HG02759 (cell line): ENCODE measurements around the gene FGGY.
"Not testable (repeated sequence)": the region's sequence is repeated elsewhere in the genome, so short reads cannot be mapped to it uniquely, and the experiment has no call there.

Experiments
- ATAC-seq: cut with Tn5 transposase; IDR thresholded peaks from one replicate; pipeline ENCODE4 v1.9.1; 2021; ENCODE audit warnings: mild to moderate bottlenecking, moderate library complexity; ENCODE audit not compliant: unreplicated experiment

Gene FGGY

DNA sequence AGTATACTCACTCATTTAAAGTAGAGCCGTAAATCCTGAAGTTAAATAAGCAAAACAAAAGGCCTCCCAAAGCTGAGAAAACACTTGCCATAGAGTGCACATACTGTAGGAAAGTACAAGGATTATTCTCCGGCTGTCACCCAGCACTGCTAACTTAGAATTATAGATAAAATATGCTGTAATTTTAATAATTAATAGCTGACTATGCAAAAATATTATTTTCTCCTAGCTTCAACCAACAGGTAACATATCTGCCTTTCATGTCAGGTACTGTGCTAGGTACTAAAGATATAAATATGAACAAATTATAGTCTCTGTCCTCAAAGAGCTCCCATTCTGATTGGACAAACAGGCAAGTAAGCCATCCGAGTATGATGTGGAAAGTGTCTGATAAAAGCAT, 233.2 kb downstream of the FGGY start:
- no peak for ATAC-seq

DNA sequence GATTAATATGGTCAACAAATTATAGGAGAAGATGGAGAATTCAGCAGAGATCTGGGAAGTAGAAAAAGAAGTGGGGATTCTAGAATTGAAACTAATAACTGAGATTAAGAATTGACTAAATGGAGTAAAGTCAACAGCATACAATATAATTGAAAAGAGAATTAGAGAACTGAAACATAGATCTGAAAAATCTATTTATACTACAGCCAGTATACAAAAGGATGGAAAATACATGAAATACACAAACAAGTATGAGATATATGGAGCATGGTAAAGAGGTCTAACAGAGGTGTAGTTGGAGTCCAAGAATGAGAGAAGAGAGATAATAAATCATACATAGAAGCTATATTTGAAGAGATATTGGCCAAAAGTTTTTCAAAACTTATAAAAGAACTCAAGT, 235.2 kb downstream of the FGGY start:
- no peak for ATAC-seq

DNA sequence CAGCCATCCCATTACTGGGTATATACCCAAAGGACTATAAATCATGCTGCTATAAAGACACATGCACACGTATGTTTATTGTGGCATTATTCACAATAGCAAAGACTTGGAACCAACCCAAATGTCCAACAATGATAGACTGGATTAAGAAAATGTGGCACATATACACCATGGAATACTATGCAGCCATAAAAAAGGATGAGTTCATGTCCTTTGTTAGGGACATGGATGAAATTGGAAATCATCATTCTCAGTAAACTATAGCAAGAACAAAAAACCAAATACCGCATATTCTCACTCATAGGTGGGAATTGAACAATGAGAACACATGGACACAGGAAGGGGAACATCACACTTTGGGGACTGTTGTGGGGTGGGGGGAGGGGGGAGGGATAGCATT, 241.6 kb downstream of the FGGY start:
- not testable (repeated sequence) for ATAC-seq

DNA sequence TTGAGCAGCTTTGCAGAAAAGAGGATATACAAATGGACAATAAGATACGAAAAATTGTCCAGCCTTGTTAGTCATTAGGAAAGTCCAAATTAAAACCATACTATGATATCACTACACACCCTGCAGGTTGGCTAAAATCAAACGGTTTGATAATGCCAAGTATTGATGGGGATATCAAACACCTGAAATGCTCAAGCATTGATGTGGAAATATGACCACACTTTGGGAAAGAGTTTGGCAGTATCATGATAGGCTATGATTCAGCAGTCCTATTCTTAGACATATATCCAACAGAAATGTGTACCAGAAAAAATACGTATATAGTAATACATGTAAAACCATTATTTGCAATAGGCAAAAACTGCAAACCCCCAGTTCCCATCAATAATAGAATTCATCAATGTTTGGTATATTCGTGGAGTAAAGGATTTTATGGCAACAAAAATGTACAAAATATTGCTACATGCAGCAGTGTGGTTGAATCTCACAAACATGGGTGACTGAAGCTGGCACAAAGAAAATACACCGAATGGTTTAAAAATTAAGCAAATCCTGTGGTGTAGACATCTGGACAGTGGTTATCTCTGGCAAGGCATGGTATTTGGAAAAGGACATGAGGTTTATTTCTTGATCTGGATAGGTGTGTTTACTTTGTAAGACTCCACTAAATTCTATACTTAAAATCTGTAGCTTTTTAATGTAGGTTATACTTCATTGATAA, 243.2 kb downstream of the FGGY start:
- ATAC-seq: no peak

DNA sequence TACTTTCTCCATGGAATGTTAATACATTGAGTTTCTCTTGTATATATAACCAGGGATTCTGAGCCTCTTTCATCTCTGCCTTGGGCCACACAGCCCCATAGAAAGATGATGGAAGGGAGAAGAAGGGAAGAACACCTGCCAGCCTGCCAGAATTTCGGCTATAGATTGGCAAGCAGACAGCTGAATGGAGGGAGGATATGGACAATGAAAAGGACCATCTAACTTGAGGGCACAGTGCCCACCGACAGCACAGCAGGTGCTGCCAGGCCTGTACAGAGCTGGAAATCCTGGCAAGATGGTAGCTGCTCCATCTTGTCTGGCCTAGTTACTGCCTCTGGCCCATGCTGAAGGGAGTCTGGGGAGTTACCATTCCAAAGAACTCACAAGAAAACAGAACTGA, 244.3 kb downstream of the FGGY start:
- no peak for ATAC-seq

DNA sequence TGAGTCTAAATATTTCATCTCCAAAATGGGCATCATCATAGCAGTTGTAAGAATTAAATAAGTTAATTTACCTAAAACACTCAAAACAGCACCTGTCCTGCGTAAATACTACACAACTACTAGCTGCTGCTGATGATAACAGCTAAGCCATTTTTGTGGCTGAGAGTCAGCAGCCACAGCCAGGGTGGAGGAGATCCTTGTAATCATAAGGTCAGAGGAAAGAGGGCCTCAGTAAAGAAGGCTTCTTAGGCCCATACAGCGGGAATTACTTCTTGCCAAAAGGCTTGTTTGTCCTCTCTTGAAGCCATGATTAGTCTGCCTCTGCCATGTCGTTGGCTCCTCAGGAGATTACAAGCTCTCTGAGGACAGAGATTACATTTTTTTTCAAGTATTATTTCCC, 245.0 kb downstream of the FGGY start:
- no peak for ATAC-seq

DNA sequence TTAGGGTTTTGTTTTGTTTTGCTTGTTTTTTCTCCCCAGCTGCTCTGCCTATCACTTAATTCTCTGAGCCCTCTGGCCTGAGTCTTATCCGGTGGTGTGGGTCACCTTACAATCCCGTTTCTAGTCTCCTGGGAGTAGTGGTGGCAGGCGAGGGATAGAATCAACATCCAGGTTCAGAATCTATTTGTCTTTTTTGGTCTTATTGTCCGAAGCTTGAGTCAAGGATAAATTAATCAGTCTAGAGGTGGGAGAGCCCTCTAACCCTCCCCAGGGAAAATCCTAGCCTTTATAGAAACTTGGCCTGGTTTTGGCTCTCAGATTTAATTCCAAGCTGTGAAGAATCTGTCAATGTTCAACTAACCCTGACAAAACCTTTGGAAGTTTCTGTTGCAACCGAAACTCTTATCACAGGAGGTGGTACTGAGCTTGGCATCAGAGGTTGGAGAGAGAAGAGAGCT, 246.3 kb downstream of the FGGY start:
- no peak for ATAC-seq

DNA sequence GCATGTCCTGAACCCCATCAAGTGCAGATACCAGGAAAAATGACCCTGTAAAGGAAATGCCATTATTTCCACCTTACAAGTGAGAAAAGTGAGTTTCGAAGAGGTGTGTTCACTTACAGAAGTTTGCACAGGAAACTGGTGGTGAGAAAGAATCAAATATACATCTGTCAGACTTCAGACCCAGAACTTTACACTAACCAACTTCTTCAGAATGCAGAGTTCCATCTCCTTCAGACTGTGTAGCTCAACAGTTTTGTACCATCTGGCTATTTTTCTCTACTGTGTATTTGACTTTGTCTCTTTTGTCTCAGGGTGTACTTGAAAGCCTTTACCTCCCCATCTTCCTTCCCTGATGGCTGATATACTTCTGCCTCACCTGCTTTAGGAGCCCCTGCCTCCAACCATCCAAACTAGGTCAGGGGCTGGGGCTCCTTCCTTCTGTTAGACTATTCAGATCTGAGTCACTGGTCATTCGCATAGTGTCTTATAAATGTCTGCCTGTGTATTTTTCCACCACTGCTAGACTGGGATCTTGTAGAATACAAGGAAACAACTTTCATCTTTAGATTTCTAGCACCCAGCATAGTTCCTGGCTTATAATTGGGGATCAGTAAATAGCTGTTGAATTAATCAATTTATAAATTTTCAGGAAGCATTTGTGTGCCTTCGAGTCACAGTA, 247.9 kb downstream of the FGGY start:
- no peak for ATAC-seq

DNA sequence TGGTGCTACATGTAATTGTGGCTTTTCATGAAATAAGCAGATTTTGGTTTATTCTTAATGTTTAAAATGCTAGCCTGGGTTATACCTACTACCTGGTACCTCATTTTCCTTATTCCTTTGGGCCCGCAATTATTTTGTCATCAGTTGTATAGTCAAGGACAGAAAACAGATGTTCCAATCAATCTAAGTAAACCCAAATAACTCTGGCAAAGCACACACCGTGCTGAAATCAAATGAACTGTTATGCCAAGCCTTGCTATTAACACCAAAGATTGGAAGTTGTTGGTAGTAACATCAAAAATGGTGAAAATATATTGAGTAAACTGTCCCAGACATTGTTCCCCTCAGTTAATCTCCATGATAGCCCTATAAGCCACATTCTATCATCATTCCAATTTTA, 248.9 kb downstream of the FGGY start:
- ATAC-seq: no peak

DNA sequence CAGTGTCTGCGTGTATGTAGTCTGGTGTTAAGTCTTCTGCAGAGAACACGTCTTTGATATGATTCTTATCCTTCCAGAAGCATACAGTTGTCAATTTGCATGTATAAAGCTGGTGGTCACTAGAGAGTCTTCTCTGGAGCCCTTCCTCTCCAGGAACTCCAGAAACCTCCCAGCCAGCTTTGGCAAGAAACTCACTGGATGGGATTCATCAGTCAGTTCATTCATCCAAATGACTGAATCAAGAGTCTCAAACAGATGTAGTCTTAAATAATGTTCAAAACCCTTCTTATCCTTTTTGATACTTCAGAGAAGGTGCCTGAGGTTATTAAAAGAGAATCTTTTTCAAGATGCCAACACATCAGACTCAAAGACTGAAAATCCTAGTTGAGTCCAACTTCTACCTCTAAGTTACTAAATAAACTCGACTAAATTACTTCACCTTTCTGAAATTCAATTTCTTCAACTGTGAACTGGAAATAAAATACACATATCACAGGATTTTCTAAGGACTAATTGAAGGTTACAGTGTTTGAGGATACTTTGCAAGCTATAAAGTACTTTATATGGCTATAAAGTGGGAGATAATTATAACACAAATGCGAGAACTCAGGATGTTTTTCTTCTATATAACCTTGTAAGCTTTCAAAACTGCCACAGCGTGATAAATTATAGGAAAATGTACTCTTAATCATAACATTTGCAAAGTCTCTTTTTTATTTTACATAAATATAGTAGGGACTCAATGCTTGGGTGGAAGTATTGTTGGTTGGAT, 252.4 kb downstream of the FGGY start:
- no peak for ATAC-seq

DNA sequence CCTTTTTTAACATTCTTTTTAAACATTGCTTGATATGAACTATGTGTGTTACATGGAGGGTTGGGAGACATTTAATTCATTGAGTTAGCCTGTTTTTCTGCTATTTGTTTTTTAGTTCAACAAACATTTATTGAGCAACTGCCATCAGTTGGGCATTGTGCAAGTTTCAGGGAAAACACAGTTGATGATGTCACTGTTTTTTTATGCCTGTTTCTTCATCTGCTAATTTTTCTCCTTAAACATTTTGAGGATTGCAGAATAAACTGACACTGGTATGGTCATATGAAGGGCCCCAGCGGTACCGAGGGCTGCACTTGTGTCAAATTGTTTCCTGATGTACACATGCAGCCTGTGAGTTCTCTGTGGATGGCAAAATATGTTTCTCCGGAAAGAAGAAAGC, 253.0 kb downstream of the FGGY start:
- no peak for ATAC-seq

DNA sequence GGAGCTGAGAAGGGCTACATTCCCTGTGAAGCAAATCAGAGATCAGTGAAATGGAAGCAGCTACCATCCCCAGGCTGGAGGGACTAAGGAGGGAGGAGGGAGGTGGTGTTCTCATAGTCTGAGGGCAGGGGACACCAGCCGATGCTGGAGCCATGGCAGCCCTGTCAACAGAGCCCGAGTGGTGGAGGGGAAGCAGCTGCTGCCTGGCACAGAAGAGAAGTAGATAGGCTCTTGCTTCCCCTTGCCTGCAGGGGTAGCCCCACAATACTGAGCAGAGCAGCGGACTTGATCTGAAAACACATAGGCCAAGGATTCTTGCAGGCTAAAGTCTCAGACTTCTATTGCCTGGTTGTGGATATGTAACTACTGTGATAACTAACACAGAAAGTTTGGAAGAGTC, 255.1 kb downstream of the FGGY start:
- ATAC-seq: no peak

DNA sequence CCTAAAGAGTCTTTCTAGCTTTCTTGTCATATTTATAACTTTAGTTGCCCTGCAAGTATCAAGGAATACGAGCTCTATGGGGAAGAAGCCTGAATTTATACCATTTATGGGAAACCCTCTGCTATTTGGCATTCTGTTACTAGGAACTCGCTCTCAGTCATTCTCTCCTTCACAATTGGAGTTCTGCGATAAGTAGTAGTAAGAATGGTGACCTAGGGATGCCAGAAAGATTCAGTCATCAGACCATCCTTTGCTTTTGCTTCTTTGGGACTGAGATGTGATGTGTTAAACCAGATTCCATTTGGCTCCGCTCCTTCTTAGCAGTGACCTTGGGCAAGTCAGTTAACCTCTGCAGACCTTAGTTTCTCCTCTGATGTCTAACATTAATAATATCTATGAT, 256.5 kb downstream of the FGGY start:
- ATAC-seq: no peak

DNA sequence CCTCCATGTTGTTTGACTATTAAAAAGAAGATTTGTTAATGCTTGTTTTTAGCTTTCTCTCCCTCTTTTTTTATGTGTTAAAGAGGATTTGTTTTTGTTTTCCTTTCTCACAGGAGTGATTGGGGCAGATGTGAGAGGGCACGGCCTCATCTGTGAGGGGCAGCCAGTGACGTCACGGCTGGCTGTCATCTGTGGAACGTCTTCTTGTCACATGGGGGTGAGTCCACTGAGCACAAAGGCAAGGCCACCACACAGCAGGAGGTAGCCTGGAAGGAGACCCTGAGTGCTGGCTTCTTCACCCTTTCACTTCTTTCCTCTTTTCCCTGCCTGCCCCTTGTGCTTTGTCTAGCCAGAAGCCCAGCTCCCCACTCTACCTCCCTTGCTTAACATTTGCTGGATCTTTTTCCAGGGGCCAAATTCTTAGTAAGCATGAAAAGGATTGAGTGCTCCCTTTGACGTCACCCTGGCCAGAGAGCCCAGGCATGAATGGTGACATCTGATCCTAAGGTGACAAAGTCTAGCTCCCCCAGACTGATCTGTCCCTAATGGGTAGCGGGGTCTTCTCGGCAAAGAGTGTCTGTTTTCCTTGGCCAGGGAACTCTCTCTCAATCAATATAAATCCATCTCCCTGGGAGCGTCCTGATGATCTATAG, 257.2 kb downstream of the FGGY start:
- ATAC-seq: no peak

DNA sequence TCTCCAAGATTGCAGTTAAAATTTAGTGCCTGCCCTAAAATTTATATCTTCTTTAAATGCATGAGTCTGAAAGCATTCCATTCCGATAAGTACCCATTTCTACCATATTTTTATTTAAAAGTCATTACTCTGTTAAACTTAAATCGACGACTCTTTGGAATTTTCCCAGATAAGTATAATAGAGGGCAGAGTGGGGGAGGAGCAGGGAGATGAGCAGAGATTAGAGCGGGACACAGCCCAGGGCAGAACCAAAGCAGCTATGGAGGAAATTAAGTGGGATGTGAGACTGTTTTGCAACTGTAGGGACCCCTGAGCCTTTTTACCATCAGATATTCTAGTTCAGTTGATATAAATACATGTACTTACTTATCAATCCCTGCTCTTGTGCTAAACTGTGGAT, 257.9 kb downstream of the FGGY start:
- no peak for ATAC-seq

DNA sequence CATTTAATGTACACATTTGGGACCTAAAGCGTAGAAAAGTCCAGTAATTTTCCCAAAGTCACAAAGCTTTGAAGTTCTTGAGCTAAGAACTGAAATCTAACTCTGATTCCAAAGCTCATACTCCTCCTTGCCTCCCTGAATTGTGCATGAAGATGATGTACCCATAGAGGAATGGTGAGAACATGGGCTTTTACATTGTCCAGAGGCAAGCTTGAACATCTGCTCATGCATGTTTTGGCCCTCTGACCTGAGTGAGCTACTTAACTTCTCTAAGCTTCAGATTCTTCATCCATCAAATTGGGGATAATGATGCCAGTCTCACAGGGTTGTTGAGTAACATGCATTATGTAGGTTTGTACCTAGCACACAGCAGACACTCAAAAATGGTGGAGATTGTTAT, 259.5 kb downstream of the FGGY start:
- no peak for ATAC-seq

DNA sequence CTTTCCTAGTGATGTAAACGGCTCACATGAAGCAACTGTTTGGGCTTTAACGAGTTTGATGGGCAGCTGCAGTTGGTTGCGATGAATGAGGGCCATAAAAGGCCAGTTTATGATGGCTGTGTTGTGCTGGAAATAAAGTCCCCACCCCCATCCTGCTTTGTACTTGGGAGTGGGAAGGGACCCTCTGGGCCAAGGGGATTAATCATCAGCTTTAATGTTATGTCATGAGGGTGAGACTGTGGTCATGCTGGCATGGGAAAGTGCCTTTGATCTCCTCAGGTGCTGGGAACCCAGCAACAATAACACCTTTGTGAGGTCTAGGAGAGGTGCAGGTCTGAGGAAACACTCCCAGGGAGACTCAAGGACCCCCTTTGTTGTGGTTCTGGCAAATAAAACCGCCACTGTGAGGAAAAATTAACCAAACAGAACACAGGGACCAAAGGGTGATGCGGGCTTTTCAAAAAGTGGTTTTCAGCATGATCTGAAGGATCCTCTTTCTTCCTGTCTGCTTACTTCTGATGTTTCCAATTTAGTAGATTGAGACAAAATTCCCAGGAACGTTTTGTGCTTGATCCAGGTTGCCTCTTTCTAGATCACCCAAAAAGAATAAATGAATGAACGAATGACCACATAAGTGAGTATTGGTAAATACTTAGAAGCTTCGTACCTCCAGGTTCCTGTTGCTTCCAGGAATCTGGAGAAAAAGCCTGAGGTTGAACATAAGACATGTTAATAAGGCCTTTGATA, 260.1 kb downstream of the FGGY start:
- ATAC-seq: no peak

DNA sequence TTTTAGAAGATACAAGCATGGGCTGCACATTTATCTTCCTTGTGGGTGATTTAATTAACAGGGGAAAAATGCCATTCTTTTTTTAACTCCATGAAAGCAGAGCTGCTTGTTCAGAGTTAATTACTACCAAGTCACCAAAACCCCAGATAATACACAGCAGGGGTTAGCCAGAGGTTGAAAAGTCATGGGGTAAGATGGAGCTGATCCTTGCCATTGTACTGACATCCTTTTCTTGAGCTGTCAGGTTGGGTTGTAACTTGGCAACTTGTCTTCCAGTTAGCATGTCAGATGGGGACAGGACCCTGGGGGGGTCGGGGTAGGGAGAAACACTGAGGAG, 260.6 kb downstream of the FGGY start:
- ATAC-seq: no peak

DNA sequence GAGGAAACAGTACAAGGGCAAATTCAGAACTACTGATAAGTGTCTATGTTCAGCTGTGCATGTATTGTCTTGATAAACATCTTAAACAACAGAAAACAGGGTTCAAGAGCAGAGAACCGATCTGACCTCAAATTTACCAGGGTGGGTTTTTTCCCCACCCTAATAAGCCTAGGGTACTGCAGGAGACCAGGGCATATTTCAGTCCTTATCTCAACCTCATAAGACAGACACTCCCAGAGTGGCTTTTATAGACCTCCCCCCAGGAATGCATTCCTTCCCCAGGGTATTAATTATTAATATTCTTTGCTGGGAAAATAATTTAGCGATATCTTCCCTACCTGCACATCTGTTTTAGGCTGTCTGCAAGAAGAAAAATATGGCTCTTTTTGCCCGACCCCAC, 261.7 kb downstream of the FGGY start:
- not testable (repeated sequence) for ATAC-seq

DNA sequence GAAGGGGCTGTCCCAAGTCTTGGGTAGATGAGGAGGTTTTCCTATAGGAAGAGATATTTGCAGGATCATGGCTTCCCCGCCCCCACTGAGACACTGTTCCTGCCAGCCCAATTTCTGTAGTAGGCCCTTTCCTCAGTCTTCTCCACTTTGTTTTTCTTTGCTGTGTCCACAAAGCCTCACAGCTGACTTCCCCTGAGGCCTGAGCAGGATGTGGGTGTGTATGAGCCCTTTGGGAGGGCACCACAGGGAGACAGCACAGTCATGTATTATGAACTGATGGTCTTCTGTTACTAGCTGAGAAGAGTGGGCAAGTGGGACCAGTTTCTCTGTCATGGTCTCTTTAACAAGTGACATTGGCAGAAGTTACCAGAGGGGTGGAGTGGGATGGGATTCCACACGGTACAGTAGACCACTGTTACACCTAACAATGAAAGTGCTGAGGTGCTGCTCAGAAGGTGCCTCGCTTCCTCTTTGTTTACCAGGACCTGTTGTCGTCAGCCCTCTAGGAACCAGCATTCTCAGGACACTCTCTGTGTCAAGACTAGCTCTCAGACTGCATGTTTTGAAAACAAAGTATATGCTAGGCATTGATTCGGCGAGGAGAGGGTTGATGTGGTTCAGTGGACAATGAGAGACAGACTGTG, 264.0 kb downstream of the FGGY start:
- ATAC-seq: peak; percentile 77
